AG08395 (cell line): Measurements from ENCODE around the gene KCNMB2.

Source experiments
- DNase-seq: peaks from one replicate; pipeline ENCODE4 v3.0.0; 2012; ENCODE audit warnings: mixed read lengths, low spot score

The KCNMB2 gene

GRCh38 chr3:178569826-178570225, 33.6 kb downstream of the KCNMB2 start:
- DNase-seq = no peak

GRCh38 chr3:178583963-178584575, 47.8 kb downstream of the KCNMB2 start:
- no peak for DNase-seq

GRCh38 chr3:178584722-178585380, 48.6 kb downstream of the KCNMB2 start:
- no peak for DNase-seq

GRCh38 chr3:178585454-178585853, 49.2 kb downstream of the KCNMB2 start:
- DNase-seq = no peak

- no peak for DNase-seq
Measured at GRCh38 chr3:178586076-178586475, 49.8 kb downstream of the KCNMB2 start.

GRCh38 chr3:178588628-178589027, 52.4 kb downstream of the KCNMB2 start:
- DNase-seq = no peak

GRCh38 chr3:178593786-178594185, 57.5 kb downstream of the KCNMB2 start:
- DNase-seq = no peak

GRCh38 chr3:178597371-178597770, 61.1 kb downstream of the KCNMB2 start:
- DNase-seq = no peak

- no peak for DNase-seq
Measured at GRCh38 chr3:178602856-178603255, 66.6 kb downstream of the KCNMB2 start.

GRCh38 chr3:178603735-178604134, 67.5 kb downstream of the KCNMB2 start:
- DNase-seq = no peak

GRCh38 chr3:178618197-178618596, 82.0 kb downstream of the KCNMB2 start:
- peak; percentile 53 for DNase-seq

GRCh38 chr3:178618896-178619295, 82.7 kb downstream of the KCNMB2 start:
- DNase-seq = no peak

GRCh38 chr3:178623666-178624255, 87.5 kb downstream of the KCNMB2 start:
- DNase-seq = peak; percentile 3

GRCh38 chr3:178624276-178624675, 88.0 kb downstream of the KCNMB2 start:
- DNase-seq = no peak

- no peak for DNase-seq
Measured at GRCh38 chr3:178625053-178625600, 88.9 kb downstream of the KCNMB2 start.

- no peak for DNase-seq
Measured at GRCh38 chr3:178628037-178628436, 91.8 kb downstream of the KCNMB2 start.

GRCh38 chr3:178629430-178630178, 93.4 kb downstream of the KCNMB2 start:
- no peak for DNase-seq

GRCh38 chr3:178631950-178632349, 95.7 kb downstream of the KCNMB2 start:
- no peak for DNase-seq

GRCh38 chr3:178634975-178635374, 98.7 kb downstream of the KCNMB2 start:
- DNase-seq = no peak

- DNase-seq = no peak
Measured at GRCh38 chr3:178637802-178638201, 101.6 kb downstream of the KCNMB2 start.

- DNase-seq = no peak
Measured at GRCh38 chr3:178645503-178645902, 109.3 kb downstream of the KCNMB2 start.

GRCh38 chr3:178646186-178646862, 110.1 kb downstream of the KCNMB2 start:
- DNase-seq = peak; percentile 12
